ENCODE measurements around the gene RELB.
A peak's percentile ranks its signal among the peaks of the same experiment; 100 is the strongest.

RELB gene

GRCh38 chr19:45059258-45059965 is 58.1 kb downstream of the RELB start:
- peak; percentile 73 for DNase-seq (ENCODE audit: low read depth)

DNA sequence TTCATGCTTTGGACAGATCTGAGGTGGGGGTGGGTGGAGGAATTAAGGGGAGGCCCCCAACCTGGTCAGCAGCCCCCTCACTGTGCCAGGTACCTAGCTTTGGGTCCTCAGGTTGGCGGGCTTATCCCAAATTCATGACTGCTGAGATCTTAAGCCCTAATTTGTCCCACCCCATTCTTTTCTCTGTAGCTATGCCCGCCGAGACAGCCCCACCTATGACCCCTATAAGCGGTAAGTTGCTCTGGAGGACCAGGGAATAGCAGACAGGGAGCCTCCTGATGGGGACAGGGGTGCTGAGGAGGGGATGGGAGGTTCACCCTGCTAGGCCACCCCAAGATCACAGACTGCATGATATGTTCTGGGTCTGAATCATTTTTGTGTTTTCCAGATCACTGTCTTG is 60.7 kb downstream of the RELB start:
- DNase-seq (ENCODE audit: low read depth): no peak

DNA sequence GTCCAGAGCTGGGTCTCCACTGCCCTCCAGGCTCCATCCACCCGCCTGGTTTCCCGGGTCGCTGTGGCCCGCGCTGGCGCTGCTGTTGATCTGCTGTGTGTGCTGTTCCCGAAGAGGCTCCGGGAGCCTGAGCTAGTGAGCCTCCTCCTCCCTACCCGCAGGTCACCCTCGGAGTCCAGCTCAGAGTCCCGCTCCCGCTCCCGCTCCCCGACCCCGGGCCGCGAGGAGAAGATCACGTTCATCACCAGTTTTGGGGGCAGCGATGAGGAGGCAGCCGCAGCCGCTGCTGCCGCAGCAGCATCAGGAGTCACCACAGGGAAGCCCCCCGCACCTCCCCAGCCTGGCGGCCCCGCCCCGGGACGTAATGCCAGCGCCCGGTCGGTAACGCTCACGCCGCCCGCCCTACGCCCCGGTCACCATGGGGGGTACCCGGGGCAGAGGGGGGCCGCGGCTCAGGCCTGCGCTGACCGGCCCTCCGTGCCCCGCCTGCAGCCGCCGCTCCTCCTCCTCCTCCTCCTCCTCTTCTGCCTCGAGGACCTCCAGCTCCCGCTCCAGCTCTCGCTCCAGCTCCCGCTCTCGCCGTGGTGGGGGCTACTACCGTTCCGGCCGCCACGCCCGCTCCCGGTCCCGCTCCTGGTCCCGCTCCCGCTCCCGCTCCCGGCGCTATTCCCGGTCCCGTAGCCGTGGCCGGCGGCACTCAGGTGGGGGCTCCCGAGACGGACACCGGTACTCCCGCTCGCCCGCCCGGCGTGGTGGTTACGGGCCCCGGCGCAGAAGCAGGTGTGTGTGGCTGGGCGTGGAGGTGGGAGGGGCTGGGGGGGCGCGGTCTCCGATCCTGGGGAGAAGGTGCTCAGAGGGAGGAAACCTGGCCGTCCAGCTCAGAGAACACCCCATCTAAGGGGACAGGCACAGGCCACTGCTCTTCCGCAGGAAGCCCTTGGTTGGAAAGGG is 62.9 kb downstream of the RELB start:
- no peak for DNase-seq (ENCODE audit: low read depth)

DNA sequence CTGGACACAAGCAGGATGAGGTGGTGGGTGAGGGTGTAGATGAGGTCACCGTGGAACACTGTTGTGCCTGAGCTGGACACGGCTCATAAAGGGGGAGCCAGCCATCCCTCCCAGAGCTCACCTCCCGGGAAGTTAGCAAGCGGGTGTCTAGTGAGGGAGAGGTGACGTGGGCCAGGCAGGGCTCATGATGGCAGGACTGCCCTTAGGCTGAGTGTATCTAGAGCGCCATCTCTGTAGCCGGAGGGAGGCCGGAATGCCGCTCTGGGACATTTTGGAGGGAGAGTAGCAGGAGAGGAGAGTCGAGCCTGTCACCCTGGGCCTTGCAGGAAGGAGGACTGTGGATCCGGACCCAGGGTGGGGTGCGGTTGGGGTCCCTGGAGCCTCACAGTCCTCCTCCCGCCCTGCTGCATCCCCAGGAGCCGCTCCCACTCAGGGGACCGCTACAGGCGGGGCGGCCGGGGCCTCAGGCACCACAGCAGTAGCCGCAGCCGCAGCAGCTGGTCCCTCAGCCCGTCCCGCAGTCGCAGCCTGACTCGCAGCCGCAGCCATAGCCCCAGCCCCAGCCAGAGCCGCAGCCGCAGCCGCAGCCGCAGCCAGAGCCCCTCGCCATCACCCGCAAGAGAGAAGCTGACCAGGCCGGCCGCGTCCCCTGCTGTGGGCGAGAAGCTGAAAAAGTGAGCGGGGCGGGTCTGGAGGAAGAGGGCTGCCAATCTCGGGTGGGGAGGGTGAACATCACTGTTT is 65.8 kb downstream of the RELB start:
- no peak for DNase-seq (ENCODE audit: low read depth)

- DNase-seq (ENCODE audit: low read depth): no peak
These were observed 66.8 kb downstream of the RELB start for GRCh38 chr19:45068041-45068440.

GRCh38 chr19:45069056-45069455 is 67.8 kb downstream of the RELB start:
- no peak for DNase-seq (ENCODE audit: low read depth)

- DNase-seq (ENCODE audit: low read depth): no peak
These were observed 69.0 kb downstream of the RELB start for GRCh38 chr19:45070214-45070613.

DNA sequence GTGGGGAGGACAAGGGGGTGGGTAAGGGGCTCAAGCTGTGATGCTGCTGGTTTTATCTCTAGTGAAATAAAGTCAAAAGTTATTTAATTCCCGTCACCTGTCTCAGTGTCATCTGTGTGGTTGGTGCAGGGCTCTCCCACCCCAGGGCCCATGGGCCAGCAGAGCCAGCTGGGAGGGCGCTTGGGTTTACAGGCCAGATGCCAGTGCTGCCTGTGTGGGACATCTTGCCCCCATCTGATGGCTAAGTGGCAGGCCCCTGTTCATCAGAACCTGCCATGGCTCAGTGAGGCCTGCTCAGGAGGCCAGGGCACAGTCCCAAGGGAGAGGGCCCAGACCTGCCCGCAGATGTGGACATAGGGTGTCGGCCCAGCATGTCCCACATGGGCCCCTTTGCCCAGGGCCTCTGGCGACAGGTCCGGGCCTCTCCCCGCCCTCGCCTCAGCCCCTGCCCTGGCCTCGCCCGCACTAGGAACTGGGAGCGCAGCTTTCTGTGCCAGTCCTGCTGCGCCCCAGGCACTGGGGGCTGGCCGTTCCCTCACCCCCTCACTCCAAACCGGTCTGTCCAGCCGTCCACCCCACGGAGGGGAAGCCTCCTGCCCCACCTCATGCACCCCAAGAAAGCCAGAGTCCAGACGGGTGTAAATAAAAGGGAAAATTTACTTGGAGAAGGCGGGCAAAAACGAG is 69.7 kb downstream of the RELB start:
- DNase-seq (ENCODE audit: low read depth): no peak

GRCh38 chr19:45071545-45071938 is 70.3 kb downstream of the RELB start:
- DNase-seq (ENCODE audit: low read depth): no peak

- no peak for DNase-seq (ENCODE audit: low read depth)
These were observed 70.9 kb downstream of the RELB start for GRCh38 chr19:45071969-45072790.

GRCh38 chr19:45074744-45075300 is 73.6 kb downstream of the RELB start:
- no peak for DNase-seq (ENCODE audit: low read depth)

GRCh38 chr19:45075301-45076028 is 74.2 kb downstream of the RELB start:
- no peak for DNase-seq (ENCODE audit: low read depth)

- peak; percentile 57 for DNase-seq (ENCODE audit: low read depth)
These were observed 75.0 kb downstream of the RELB start, which contains the start of gene ZNF296 for GRCh38 chr19:45076029-45076850. ZNF296 (minus strand) TSS chr19:45076478; CDS start chr19:45076373, 105 bp downstream.

- DNase-seq (ENCODE audit: low read depth): no peak
These were observed 75.8 kb downstream of the RELB start for GRCh38 chr19:45076851-45077730.

DNA sequence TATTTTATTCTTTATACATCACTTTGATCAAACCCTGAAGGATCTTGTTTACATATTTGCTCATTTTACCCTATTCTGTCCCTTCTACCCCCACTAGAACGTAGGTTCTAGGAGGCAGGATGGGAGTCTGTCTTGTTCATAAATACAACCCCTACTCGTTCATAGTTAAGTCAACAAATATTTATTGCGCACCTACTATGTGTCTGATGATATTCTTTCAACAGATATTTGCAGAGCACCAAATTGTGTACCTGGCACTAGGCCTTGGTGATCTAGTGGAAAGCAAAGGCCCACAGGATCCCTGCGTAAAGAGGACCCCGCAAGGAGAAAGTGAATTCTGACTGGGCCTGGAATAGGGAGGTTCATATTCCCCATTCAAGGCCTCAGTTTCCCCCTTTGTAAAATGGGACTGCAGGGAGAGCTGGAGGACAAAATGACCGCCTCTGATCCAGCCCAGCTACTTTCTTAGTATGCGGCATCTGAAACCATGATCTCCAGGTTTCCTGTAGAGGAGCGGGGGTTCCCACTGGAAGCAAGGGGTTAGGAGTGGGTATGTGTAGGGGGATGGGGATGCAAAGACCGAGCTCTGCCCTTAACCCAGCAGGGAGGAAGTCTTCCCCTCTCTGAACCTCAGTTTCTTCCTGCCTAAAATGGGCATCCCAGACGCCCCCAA is 77.3 kb downstream of the RELB start:
- DNase-seq (ENCODE audit: low read depth): no peak

- DNase-seq (ENCODE audit: low read depth): peak; percentile 61
These were observed 78.0 kb downstream of the RELB start, which contains the start of gene GEMIN7 for GRCh38 chr19:45079063-45079910. GEMIN7 (plus strand) TSS chr19:45079260; CDS start chr19:45090115, 10,855 bp downstream.
